H1 (cell line): ENCODE results near the gene ACTL8. TPM values are rescaled to one million over a fixed set of nuclear protein-coding genes. Genes with fewer than 3 reads are reported as not detected.

Experiments
- polyA plus RNA-seq, 7 experiments: library from polyadenylated mRNA; depleted of rRNA in 3 of 7; stranded (reverse) in 5 of 7; unstranded in 2 of 7; fragments of >200 nt in 5 of 7; fragments of 200-250 nt in 2 of 7; gene quantifications; 1 replicate in 5 of 7; 2 replicates in 1 of 7; 4 replicates in 1 of 7; pipeline versions ENCODE4 v1.2.1 to v1.2.3, GENCODE V29; 2011 to 2013; ENCODE audit warnings: missing spikeins in 2 of 7, mixed read lengths in 2 of 7
- total RNA-seq: library from RNA; stranded (reverse); fragmentation: NEBNext Ultra II Directional; extraction: Animal tissue kit (Norgen Biotek cat#: 25700); gene quantifications from 2 replicates; pipeline ENCODE4 v1.2.1, GENCODE V29; 2021
- TF ChIP-seq, protein P1 (sequence below): IDR thresholded peaks from 2 replicates; pipeline ENCODE4 v1.6.1; 2011; ENCODE audit warnings: low read depth, mild to moderate bottlenecking, low read length; ENCODE audit not compliant: insufficient read depth

ACTL8 gene
- total and polyA plus RNA-seq, 2 of the 8 experiments (the other 6 are each of a cell fraction or from before 2014, with no cell fraction given) = 0.33 to 0.47 TPM

DNA sequence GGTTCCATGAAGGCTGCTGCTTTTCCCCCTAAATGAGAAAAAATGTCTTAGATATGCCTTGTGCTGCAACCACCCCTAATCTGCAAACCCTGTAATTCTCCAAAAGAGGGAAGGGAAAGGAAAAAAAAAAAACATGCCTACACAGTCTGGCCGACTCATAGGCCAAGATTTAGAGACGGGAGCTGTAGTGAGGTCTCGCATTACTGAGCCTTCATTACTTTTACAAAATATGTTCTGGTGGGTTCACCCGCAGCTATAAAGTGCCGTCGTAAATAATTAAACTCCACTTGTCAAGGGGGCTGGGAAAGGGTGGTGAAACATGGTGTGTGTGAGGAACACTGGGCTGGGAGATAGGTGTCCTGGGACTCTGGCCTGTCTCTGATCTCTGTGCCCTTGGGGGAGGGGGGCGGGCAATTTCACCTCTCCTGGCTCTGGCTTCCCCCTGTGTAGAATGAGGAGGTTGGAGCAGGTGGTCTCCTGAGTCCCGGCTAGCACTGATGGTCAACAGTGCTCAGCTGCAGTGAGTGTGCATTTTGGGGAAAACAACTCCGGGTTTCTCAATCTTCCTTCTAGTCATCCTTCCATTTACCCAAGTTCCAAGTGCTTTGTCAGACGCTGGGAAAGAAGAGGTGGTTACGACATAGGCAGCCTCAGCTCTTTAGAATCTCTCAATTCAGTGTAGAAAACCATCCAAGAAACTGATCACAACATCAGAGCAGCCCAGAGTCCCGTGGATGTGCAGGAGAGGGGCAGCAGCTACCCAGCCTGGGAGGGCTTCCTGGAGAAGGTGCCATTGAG is 82.3 kb downstream of the ACTL8 start (continued):
- TF ChIP-seq, protein P1, sequence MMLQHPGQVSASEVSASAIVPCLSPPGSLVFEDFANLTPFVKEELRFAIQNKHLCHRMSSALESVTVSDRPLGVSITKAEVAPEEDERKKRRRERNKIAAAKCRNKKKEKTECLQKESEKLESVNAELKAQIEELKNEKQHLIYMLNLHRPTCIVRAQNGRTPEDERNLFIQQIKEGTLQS = no peak
